HG02885 (cell line): ENCODE results near the gene RIMBP2.

Experiments
- ATAC-seq: cut with Tn5 transposase; IDR thresholded peaks from one replicate; pipeline ENCODE4 v1.9.1; 2021; ENCODE audit warnings: mild to moderate bottlenecking; ENCODE audit not compliant: unreplicated experiment, poor library complexity

RIMBP2 gene

GRCh38 chr12:130477266-130477665 lies 238.8 kb downstream of the RIMBP2 start:
- ATAC-seq, result no peak

GRCh38 chr12:130476451-130477135 lies 239.5 kb downstream of the RIMBP2 start:
- no peak for ATAC-seq

GRCh38 chr12:130474599-130475269 lies 241.4 kb downstream of the RIMBP2 start:
- ATAC-seq, result no peak

- no peak for ATAC-seq
These were observed 242.8 kb downstream of the RIMBP2 start for GRCh38 chr12:130473266-130473665.

GRCh38 chr12:130470969-130471368 lies 245.1 kb downstream of the RIMBP2 start:
- no peak for ATAC-seq

GRCh38 chr12:130469552-130469951 lies 246.5 kb downstream of the RIMBP2 start:
- no peak for ATAC-seq

GRCh38 chr12:130468700-130469245 lies 247.3 kb downstream of the RIMBP2 start:
- no peak for ATAC-seq

- no peak for ATAC-seq
These were observed 247.9 kb downstream of the RIMBP2 start for GRCh38 chr12:130468186-130468585.

GRCh38 chr12:130465626-130466025 lies 250.5 kb downstream of the RIMBP2 start:
- no peak for ATAC-seq

- ATAC-seq, result no peak
These were observed 251.1 kb downstream of the RIMBP2 start for GRCh38 chr12:130465046-130465445.

- no peak for ATAC-seq
These were observed 252.1 kb downstream of the RIMBP2 start for GRCh38 chr12:130463818-130464670.

GRCh38 chr12:130463275-130463658 lies 252.8 kb downstream of the RIMBP2 start:
- no peak for ATAC-seq

GRCh38 chr12:130462558-130463274 lies 253.4 kb downstream of the RIMBP2 start:
- no peak for ATAC-seq

- ATAC-seq, result no peak
These were observed 254.1 kb downstream of the RIMBP2 start for GRCh38 chr12:130461839-130462557.

GRCh38 chr12:130461447-130461815 lies 254.7 kb downstream of the RIMBP2 start:
- no peak for ATAC-seq

GRCh38 chr12:130460611-130461446 lies 255.3 kb downstream of the RIMBP2 start:
- no peak for ATAC-seq

- no peak for ATAC-seq
These were observed 256.2 kb downstream of the RIMBP2 start for GRCh38 chr12:130459916-130460315.

GRCh38 chr12:130458341-130458740 lies 257.8 kb downstream of the RIMBP2 start:
- no peak for ATAC-seq

- no peak for ATAC-seq
These were observed 258.9 kb downstream of the RIMBP2 start for GRCh38 chr12:130457215-130457614.
